Liver (tissue), 9 donors: Measurements from ENCODE around the gene EIF2AK3. TPM values are rescaled to one million over a fixed set of nuclear protein-coding genes. Genes with fewer than 3 reads are reported as not detected.

Experiments
- DNase-seq: peaks from one replicate; pipeline ENCODE4 v3.0.0-alpha.2; 2017; ENCODE audit warnings: low spot score
- H3K27ac ChIP-seq, 2 donors: one replicate each; pipeline ENCODE4 v1.7.0; 2013; ENCODE audit warnings: inconsistent platforms in 2 of 2, low read length in 2 of 2, control low read depth in 1 of 2, low read depth in 1 of 2, mild to moderate bottlenecking in 1 of 2
- H3K27me3 ChIP-seq, 4 donors: one replicate each; pipeline versions ENCODE4 v1.6.1 to v1.7.0; 2013; ENCODE audit warnings: low read length in 3 of 4, inconsistent platforms in 1 of 4, mild to moderate bottlenecking in 1 of 4, moderate library complexity in 1 of 4; ENCODE audit not compliant: control insufficient read depth in 4 of 4, insufficient read depth in 4 of 4
- H3K36me3 ChIP-seq, 4 donors: one replicate each; pipeline versions ENCODE4 v1.6.1 to v1.7.0; 2013; ENCODE audit warnings: low read length in 3 of 4, mild to moderate bottlenecking in 3 of 4, low read depth in 1 of 4, moderate library complexity in 1 of 4; ENCODE audit not compliant: control insufficient read depth in 4 of 4, insufficient read depth in 3 of 4
- H3K4me1 ChIP-seq, 4 donors: one replicate each; pipeline versions ENCODE4 v1.6.1 to v1.7.0; 2013; ENCODE audit warnings: low read length in 3 of 4, mild to moderate bottlenecking in 3 of 4, moderate library complexity in 1 of 4; ENCODE audit not compliant: control insufficient read depth in 4 of 4, insufficient read depth in 4 of 4
- H3K4me3 ChIP-seq, 3 donors: one replicate each; pipeline versions ENCODE4 v1.6.1 to v1.7.0; 2013; ENCODE audit warnings: low read length in 3 of 3, control low read depth in 1 of 3, low read depth in 1 of 3, mild to moderate bottlenecking in 1 of 3
- H3K9ac ChIP-seq, 2 donors: one replicate each; pipeline ENCODE4 v1.7.0; 2013; ENCODE audit warnings: low read length in 2 of 2, mild to moderate bottlenecking in 2 of 2, moderate library complexity in 2 of 2, control low read depth in 1 of 2, low read depth in 1 of 2
- H3K9me3 ChIP-seq, 4 donors: one replicate each; pipeline versions ENCODE4 v1.6.1 to v1.7.0; 2013; ENCODE audit warnings: low read length in 3 of 4; ENCODE audit not compliant: control insufficient read depth in 4 of 4
- CTCF ChIP-seq: fragments of 150-350 bp; IDR thresholded peaks from 2 replicates; pipeline ENCODE4 v1.5.1; 2017; ENCODE audit warnings: improper control_type of control experiment, low read depth, low read length; ENCODE audit not compliant: missing input control
- FOXA1 ChIP-seq: IDR thresholded peaks from 2 replicates; pipeline ENCODE4 v1.6.1; 2016; ENCODE audit warnings: antibody characterized with exemption
- FOXA2 ChIP-seq: IDR thresholded peaks from 2 replicates; pipeline ENCODE4 v1.6.1; 2016; ENCODE audit warnings: antibody characterized with exemption
- GABPA ChIP-seq, 2 donors: IDR thresholded peaks in 1 of 2; conservative IDR thresholded peaks in 1 of 2; 2 replicates each; pipeline ENCODE4 v1.6.1; 2016; ENCODE audit warnings: antibody characterized with exemption in 2 of 2, mild to moderate bottlenecking in 1 of 2, moderate library complexity in 1 of 2
- HNF4A ChIP-seq, 2 donors: conservative IDR thresholded peaks; 2 replicates each; pipeline ENCODE4 v1.6.1; 2016; ENCODE audit warnings: antibody characterized with exemption in 2 of 2, mild to moderate bottlenecking in 2 of 2
- JUND ChIP-seq, 2 donors: IDR thresholded peaks; 2 replicates each; pipeline ENCODE4 v1.6.1; 2016; ENCODE audit warnings: antibody characterized with exemption in 2 of 2
- MAX ChIP-seq: IDR thresholded peaks from 2 replicates; pipeline ENCODE4 v1.6.1; 2016; ENCODE audit warnings: antibody characterized with exemption
- NR2F2 ChIP-seq: IDR thresholded peaks from 2 replicates; pipeline ENCODE4 v1.6.1; 2016; ENCODE audit warnings: antibody characterized with exemption
- RAD21 ChIP-seq, 2 donors: IDR thresholded peaks; 2 replicates each; pipeline ENCODE4 v1.6.1; 2016; ENCODE audit warnings: antibody characterized with exemption in 2 of 2, mild to moderate bottlenecking in 2 of 2
- RXRA ChIP-seq, 2 donors: IDR thresholded peaks; 2 replicates each; pipeline ENCODE4 v1.6.1; 2017 to 2018; ENCODE audit warnings: antibody characterized with exemption in 2 of 2, mild to moderate bottlenecking in 1 of 2
- TAF1 ChIP-seq: conservative IDR thresholded peaks from 2 replicates; pipeline ENCODE4 v1.6.1; 2016; ENCODE audit warnings: antibody characterized with exemption, mild to moderate bottlenecking
- YY1 ChIP-seq: IDR thresholded peaks from 2 replicates; pipeline ENCODE4 v1.6.1; 2016; ENCODE audit warnings: antibody characterized with exemption, mild to moderate bottlenecking
- ZBTB33 ChIP-seq: IDR thresholded peaks from 2 replicates; pipeline ENCODE4 v1.6.1; 2016; ENCODE audit warnings: antibody characterized with exemption
- WGBS: extraction: QIAGEN DNeasy Blood & Tissue Kit; methylation state at CpG from one replicate; pipeline ENCODE4 v1.1.7; 2013; 5-methylcytosine and 5-hydroxymethylcytosine counted together
- polyA plus RNA-seq, 2 donors: library from polyadenylated mRNA; stranded (reverse) in 1 of 2; unstranded in 1 of 2; fragments of 200-250 nt in 1 of 2; fragments of >200 nt in 1 of 2; fragmentation: Nextera tagmentation in 1 of 2; extraction: Ambion mirVana in 1 of 2; gene quantifications; one replicate each; pipeline versions ENCODE4 v1.2.1 to v1.2.3, GENCODE V29; 2013 to 2015
- total RNA-seq, 2 donors: library from RNA; depleted of rRNA; stranded (reverse); fragments of >200 nt; gene quantifications; one replicate each; pipeline ENCODE4 v1.2.3, GENCODE V29; 2014
- donor health status: healthy.
- donor health status: healthy.
- donor health status: healthy.
- donor health status: healthy.
- donor health status: healthy.

Gene EIF2AK3
- total and polyA plus RNA-seq, 4 donors = 2.9 to 31.5 (median 9.2) TPM

- TF ChIP-seq CTCF (no peak), RAD21 (IDR thresholded peaks at IDR 0.05) (no peak), FOXA2 (no peak), NR2F2 (no peak)
- WGBS = 93% methylated on average over 2 of the region's 2 CpGs
- Histone ChIP-seq H3K9ac (no peak overlapping the region), H3K27ac (no peak overlapping the region), H3K9me3 (no peaks in the 10 kb centered on the region), H3K4me1 (peaks cover 0 to 10% (median 2%) of the 10 kb centered on the region in 4 donors), H3K27me3 (no peaks in the 10 kb centered on the region), H3K4me3 (no peak overlapping the region), H3K36me3 (no peaks in the 10 kb centered on the region)
- DNase-seq = no peak
Observed at GRCh38 chr2:88667219-88667618, 40.0 kb upstream of the EIF2AK3 start.

- Histone ChIP-seq H3K9me3 (no peaks in the 10 kb centered on the region), H3K9ac (no peak overlapping the region), H3K4me1 (peaks cover 0 to 10% (median 2%) of the 10 kb centered on the region in 4 donors), H3K27ac (no peak overlapping the region), H3K4me3 (no peak overlapping the region), H3K27me3 (no peaks in the 10 kb centered on the region), H3K36me3 (no peaks in the 10 kb centered on the region)
- WGBS = 66% methylated on average over 4 of the region's 4 CpGs
- no peak for DNase-seq
- TF ChIP-seq FOXA2 (no peak), HNF4A (conservative IDR thresholded peaks at IDR 0.05) (peak in 1 of 2 donors; percentile 11), JUND (IDR thresholded peaks at IDR 0.05) (peak in 1 of 2 donors; percentile 61)
Observed at GRCh38 chr2:88666576-88666975, 39.3 kb upstream of the EIF2AK3 start.

GRCh38 chr2:88660622-88661021 is 33.4 kb upstream of the EIF2AK3 start:
- H3K4me3 ChIP-seq = no peak overlapping the region
- 91% methylated on average over 1 of the region's 1 CpG for WGBS
- H3K4me1 ChIP-seq = no peaks in the 10 kb centered on the region
- H3K36me3 ChIP-seq = no peaks in the 10 kb centered on the region
- H3K9ac ChIP-seq = no peak overlapping the region
- no peak for TF ChIP-seq HNF4A (conservative IDR thresholded peaks at IDR 0.05)
- TF ChIP-seq GABPA (IDR thresholded peaks at IDR 0.05 in 1 of 2, conservative IDR thresholded peaks at IDR 0.05 in 1 of 2) = no peak
- TF ChIP-seq CTCF = no peak
- no peak for TF ChIP-seq JUND (IDR thresholded peaks at IDR 0.05)
- TF ChIP-seq RXRA (IDR thresholded peaks at IDR 0.05) = no peak
- TF ChIP-seq TAF1 = no peak
- TF ChIP-seq YY1 = no peak
- TF ChIP-seq FOXA1 = no peak
- TF ChIP-seq MAX = no peak
- no peak for TF ChIP-seq ZBTB33
- no peaks in the 10 kb centered on the region for H3K9me3 ChIP-seq
- no peak overlapping the region for H3K27ac ChIP-seq
- no peak for DNase-seq
- no peaks in the 10 kb centered on the region for H3K27me3 ChIP-seq
